Measurements from ENCODE around the gene GIMAP6. TPM values are rescaled to one million over a fixed set of nuclear protein-coding genes. Genes with fewer than 3 reads are reported as not detected.
"Not testable (repeated sequence)": the region's sequence is repeated elsewhere in the genome, so short reads cannot be mapped to it uniquely, and the experiment has no call there.

The GIMAP6 gene
- total and polyA plus RNA-seq, 2 donors, result 20.5 to 42.4 TPM

DNA sequence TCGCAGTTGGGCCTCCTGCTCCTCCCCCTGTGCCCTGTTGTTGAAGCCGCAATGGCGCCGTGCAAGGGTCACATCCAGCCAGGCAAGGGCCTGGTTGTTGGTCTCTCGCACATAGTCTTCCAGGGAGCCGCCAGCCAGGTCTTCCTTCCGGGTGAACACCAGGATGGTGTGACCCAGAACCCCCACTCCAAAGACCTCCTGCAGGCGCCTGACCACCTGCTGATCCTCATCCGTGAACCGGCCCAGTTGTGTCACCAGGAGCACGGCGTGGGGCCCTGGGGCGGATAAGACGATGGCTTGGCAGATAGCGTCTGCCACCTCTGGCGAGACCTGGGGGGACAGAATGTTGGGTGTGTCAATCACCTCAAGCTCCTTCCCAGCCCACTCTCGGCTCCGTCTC, 4.2 kb downstream of the GIMAP6 start:
- DNase-seq (ENCODE audit: low read depth in 6 of 9, low spot score in 9 of 9), result no peak
- 98% methylated on average over 18 of the region's 18 CpGs for WGBS
- H3K9me3 ChIP-seq (ENCODE audit: control insufficient read depth in 2 of 2, insufficient read depth in 1 of 2, low read length in 1 of 2), result peaks cover 1 to 11% of the 10 kb centered on the region in 2 donors
- peaks cover 13 to 29% of the 10 kb centered on the region in 2 donors for H3K4me1 ChIP-seq (ENCODE audit: control insufficient read depth in 2 of 2, insufficient read depth in 2 of 2, low read length in 2 of 2)
- H3K27ac ChIP-seq (ENCODE audit: low read depth in 1 of 2, low read length in 1 of 2), result no peak overlapping the region
- H3K4me3 ChIP-seq (ENCODE audit: low read length in 2 of 2), result no peak overlapping the region
- no peaks in the 10 kb centered on the region for H3K27me3 ChIP-seq (ENCODE audit: control insufficient read depth in 2 of 2, insufficient read depth in 1 of 2, low read length in 1 of 2)
- H3K36me3 ChIP-seq (ENCODE audit: control insufficient read depth in 2 of 2, insufficient read depth in 2 of 2, low read length in 1 of 2), result peaks cover 28 to 42% of the 10 kb centered on the region in 2 donors

DNA sequence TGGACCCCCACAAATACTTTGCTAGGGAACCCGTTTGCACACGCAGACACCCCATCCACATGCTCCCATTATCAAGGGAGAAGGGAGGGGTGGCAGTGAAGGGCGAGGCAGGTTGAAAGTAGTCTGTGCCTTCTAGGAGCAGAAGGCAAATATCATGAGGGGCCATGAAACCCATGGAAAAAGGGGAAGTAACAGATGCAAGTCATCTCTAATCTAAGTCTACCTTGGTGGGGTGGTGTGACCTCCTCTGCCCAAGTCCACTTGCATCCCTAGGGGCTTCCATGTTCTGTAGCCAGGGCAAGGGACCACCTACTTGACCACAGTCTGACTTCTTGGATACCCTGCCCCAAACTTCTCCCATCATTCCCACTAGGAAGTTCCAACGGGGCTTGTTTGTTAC, 5.5 kb downstream of the GIMAP6 start:
- no peak for DNase-seq (ENCODE audit: low read depth in 6 of 9, low spot score in 9 of 9)
- 95% methylated on average over 4 of the region's 4 CpGs for WGBS

DNA sequence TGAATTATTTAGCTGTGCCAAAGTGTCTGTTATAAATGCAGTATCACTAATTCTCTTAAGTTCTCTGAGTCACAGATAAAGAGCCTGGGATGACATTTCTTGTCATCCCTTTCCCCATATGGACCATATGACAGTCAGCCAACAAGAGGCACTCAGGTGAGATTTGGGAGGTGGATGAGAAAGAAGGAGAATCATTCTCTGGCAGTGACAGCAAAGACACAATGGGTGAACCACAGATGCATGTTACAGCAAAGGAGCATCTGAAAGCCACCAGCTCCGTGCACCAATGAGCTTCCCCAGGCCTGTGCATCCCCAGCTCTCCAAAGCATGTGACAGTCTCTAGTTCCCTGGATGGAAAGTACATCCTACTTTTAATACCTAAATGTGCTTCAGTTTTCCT, 10.8 kb downstream of the GIMAP6 start:
- Histone ChIP-seq H3K4me1 (ENCODE audit: control insufficient read depth in 2 of 2, insufficient read depth in 2 of 2, low read length in 2 of 2) (no peaks in the 10 kb centered on the region), H3K9me3 (ENCODE audit: control insufficient read depth in 2 of 2, insufficient read depth in 1 of 2, low read length in 1 of 2) (no peaks in the 10 kb centered on the region), H3K27me3 (ENCODE audit: control insufficient read depth in 2 of 2, insufficient read depth in 1 of 2, low read length in 1 of 2) (no peaks in the 10 kb centered on the region), H3K4me3 (ENCODE audit: low read length in 2 of 2) (no peak overlapping the region), H3K36me3 (ENCODE audit: control insufficient read depth in 2 of 2, insufficient read depth in 2 of 2, low read length in 1 of 2) (peaks cover 3 to 5% of the 10 kb centered on the region in 2 donors), H3K27ac (ENCODE audit: low read depth in 1 of 2, low read length in 1 of 2) (no peak overlapping the region)
- DNase-seq (ENCODE audit: low read depth in 6 of 9, low spot score in 9 of 9), result no peak
- 94% methylated on average over 1 of the region's 1 CpG for WGBS

More for the DNA sequence above, 5.5 kb downstream of the GIMAP6 start:
- no peak overlapping the region for H3K27ac ChIP-seq (ENCODE audit: low read depth in 1 of 2, low read length in 1 of 2)
- H3K36me3 ChIP-seq (ENCODE audit: control insufficient read depth in 2 of 2, insufficient read depth in 2 of 2, low read length in 1 of 2), result peaks cover 28 to 42% of the 10 kb centered on the region in 2 donors
- H3K4me1 ChIP-seq (ENCODE audit: control insufficient read depth in 2 of 2, insufficient read depth in 2 of 2, low read length in 2 of 2), result peaks cover 10 to 24% of the 10 kb centered on the region in 2 donors
- no peaks in the 10 kb centered on the region for H3K27me3 ChIP-seq (ENCODE audit: control insufficient read depth in 2 of 2, insufficient read depth in 1 of 2, low read length in 1 of 2)
- no peak overlapping the region for H3K4me3 ChIP-seq (ENCODE audit: low read length in 2 of 2)
- peaks cover 1 to 11% of the 10 kb centered on the region in 2 donors for H3K9me3 ChIP-seq (ENCODE audit: control insufficient read depth in 2 of 2, insufficient read depth in 1 of 2, low read length in 1 of 2)

DNA sequence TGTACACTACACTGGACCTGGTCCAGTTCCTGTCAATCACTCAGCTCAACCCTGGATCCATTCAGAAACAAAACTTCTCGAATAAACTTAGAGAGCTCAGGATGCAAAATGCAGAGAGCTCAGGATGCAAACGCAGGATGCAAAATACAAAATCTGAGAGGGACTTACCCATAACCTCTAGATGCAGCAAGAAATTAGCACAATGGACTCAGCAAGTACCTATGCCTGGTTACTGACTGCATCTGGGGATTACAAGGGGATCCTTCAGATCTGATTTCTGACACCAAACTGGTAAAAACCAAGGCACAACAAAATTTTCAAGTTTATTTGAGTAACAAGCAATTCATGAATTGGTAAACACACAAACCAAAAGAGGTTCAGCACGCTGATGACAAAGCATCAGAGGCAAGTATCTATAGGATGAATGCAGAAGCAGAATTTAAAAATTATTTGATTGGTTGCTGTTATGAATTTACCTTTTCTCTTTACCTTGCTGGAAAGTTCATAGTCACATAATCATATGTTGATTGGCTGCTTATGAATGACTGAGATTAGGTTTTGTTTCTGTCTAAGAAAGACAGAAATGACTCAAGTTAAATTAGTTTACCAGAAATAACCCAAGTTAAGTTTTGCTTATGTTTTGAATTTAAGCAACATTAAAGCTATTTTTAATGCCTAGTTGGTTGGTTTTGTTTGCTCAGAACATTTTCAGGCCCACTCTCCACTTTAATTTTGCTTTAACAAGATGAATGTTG, 11.4 kb downstream of the GIMAP6 start:
- H3K4me3 ChIP-seq (ENCODE audit: low read length in 2 of 2), result no peak overlapping the region
- no peak overlapping the region for H3K27ac ChIP-seq (ENCODE audit: low read depth in 1 of 2, low read length in 1 of 2)
- no peaks in the 10 kb centered on the region for H3K4me1 ChIP-seq (ENCODE audit: control insufficient read depth in 2 of 2, insufficient read depth in 2 of 2, low read length in 2 of 2)
- H3K36me3 ChIP-seq (ENCODE audit: control insufficient read depth in 2 of 2, insufficient read depth in 2 of 2, low read length in 1 of 2), result no peaks in the 10 kb centered on the region
- no peak for DNase-seq (ENCODE audit: low read depth in 6 of 9, low spot score in 9 of 9)
- WGBS, result 96% methylated on average over 3 of the region's 3 CpGs
- peaks cover 0 to under 1% of the 10 kb centered on the region in 2 donors for H3K9me3 ChIP-seq (ENCODE audit: control insufficient read depth in 2 of 2, insufficient read depth in 1 of 2, low read length in 1 of 2)
- no peaks in the 10 kb centered on the region for H3K27me3 ChIP-seq (ENCODE audit: control insufficient read depth in 2 of 2, insufficient read depth in 1 of 2, low read length in 1 of 2)

DNA sequence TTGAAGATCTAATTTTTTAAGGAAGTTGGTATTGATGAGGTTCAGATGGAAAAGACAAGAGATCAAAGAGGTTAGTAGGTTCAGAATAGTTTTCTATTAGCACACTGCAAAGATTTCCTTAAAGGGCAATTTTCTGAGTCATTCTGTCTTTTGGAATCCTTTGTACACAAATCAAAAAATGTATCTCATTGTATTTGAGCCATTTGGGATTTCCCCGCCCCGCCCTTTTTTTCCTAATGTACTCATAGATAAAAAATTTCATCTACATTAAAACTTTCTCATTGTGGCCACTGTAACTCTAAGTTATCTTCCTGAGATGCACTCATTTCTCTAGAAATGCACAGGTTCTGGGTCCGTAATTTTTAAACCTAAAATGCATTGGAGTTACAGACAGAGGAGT, 12.1 kb downstream of the GIMAP6 start:
- Histone ChIP-seq H3K9me3 (ENCODE audit: control insufficient read depth in 2 of 2, insufficient read depth in 1 of 2, low read length in 1 of 2) (peaks cover 0 to 3% of the 10 kb centered on the region in 2 donors), H3K4me1 (ENCODE audit: control insufficient read depth in 2 of 2, insufficient read depth in 2 of 2, low read length in 2 of 2) (no peaks in the 10 kb centered on the region), H3K27ac (ENCODE audit: low read depth in 1 of 2, low read length in 1 of 2) (no peak overlapping the region), H3K27me3 (ENCODE audit: control insufficient read depth in 2 of 2, insufficient read depth in 1 of 2, low read length in 1 of 2) (no peaks in the 10 kb centered on the region), H3K4me3 (ENCODE audit: low read length in 2 of 2) (no peak overlapping the region), H3K36me3 (ENCODE audit: control insufficient read depth in 2 of 2, insufficient read depth in 2 of 2, low read length in 1 of 2) (no peaks in the 10 kb centered on the region)
- 97% methylated on average over 3 of the region's 3 CpGs for WGBS
- no peak for DNase-seq (ENCODE audit: low read depth in 6 of 9, low spot score in 9 of 9)

DNA sequence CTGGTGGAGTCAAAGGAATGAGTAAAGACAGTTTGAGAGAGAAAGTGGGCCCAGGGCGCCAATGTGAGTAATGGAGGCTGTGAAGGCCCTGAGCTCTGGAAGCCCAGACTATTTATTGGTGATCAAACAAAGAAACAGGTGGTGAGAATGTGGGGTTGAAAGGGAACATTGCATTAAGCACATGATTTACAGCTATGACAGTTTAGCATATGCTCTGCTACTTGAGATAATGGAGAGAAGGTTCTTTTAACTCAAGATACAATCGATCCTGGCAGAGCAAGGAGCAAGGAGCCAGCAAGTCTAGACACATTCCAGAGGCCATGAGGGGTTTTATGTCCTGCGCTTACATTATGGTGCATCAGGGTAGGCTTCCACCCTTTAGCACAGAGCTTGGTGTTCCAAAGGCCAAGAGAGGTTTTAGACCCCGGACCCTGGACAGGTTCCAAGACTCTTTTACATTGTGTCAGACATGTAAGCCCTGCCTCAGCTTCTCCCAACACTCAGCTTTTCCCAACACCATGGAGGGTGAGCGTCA, 16.9 kb downstream of the GIMAP6 start:
- H3K36me3 ChIP-seq (ENCODE audit: control insufficient read depth in 2 of 2, insufficient read depth in 2 of 2, low read length in 1 of 2); DNase-seq (ENCODE audit: low read depth in 6 of 9, low spot score in 9 of 9); H3K27ac ChIP-seq (ENCODE audit: low read depth in 1 of 2, low read length in 1 of 2); H3K9me3 ChIP-seq (ENCODE audit: control insufficient read depth in 2 of 2, insufficient read depth in 1 of 2, low read length in 1 of 2); H3K27me3 ChIP-seq (ENCODE audit: control insufficient read depth in 2 of 2, insufficient read depth in 1 of 2, low read length in 1 of 2); H3K4me3 ChIP-seq (ENCODE audit: low read length in 2 of 2); H3K4me1 ChIP-seq (ENCODE audit: control insufficient read depth in 2 of 2, insufficient read depth in 2 of 2, low read length in 2 of 2): not testable (repeated sequence)
- WGBS, result 77% methylated on average over 5 of the region's 5 CpGs

DNA sequence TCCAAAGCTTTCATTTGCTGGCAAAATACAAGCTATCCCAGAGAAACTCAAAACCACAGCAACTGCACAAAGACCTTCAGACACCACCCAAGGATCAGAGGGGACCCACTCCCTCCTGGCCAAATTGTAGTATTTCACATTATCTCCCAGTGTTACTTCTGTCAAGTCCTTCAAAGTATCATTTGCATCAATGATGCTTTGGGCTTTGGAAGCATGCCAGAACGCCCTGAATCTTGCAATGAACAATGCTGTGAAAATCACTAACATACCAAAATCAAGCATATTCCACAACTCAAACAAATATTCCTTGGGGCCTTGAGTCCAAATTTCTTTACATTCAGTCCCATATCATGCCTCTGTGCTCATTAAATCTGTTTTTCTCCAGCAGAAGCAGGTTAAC, 17.8 kb downstream of the GIMAP6 start:
- not testable (repeated sequence) for H3K27me3 ChIP-seq (ENCODE audit: control insufficient read depth in 2 of 2, insufficient read depth in 1 of 2, low read length in 1 of 2); H3K27ac ChIP-seq (ENCODE audit: low read depth in 1 of 2, low read length in 1 of 2); H3K9me3 ChIP-seq (ENCODE audit: control insufficient read depth in 2 of 2, insufficient read depth in 1 of 2, low read length in 1 of 2); H3K36me3 ChIP-seq (ENCODE audit: control insufficient read depth in 2 of 2, insufficient read depth in 2 of 2, low read length in 1 of 2); H3K4me3 ChIP-seq (ENCODE audit: low read length in 2 of 2); H3K4me1 ChIP-seq (ENCODE audit: control insufficient read depth in 2 of 2, insufficient read depth in 2 of 2, low read length in 2 of 2); DNase-seq (ENCODE audit: low read depth in 6 of 9, low spot score in 9 of 9)
- WGBS, result 94% methylated on average over 1 of the region's 1 CpG

DNA sequence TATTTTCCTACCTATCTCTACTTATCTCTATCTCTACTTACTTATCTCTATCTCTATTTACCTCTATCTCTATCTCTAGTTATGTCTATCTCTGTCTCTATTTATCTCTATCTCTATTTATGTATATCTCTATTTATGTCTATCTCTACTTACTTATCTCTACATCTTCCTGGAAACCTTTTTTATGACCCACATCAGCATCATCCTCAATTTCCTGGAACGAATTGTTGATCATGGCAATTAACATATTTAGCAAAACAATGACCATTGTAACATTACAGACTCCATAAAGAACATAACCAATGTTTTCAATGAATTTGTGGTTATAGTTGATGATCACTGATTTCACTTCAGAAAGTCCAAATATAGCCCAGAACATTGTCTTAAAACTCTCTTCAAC, 18.3 kb downstream of the GIMAP6 start:
- DNase-seq (ENCODE audit: low read depth in 6 of 9, low spot score in 9 of 9), result no peak
- Histone ChIP-seq H3K4me3 (ENCODE audit: low read length in 2 of 2) (no peak overlapping the region), H3K27ac (ENCODE audit: low read depth in 1 of 2, low read length in 1 of 2) (no peak overlapping the region), H3K36me3 (ENCODE audit: control insufficient read depth in 2 of 2, insufficient read depth in 2 of 2, low read length in 1 of 2) (no peaks in the 10 kb centered on the region), H3K9me3 (ENCODE audit: control insufficient read depth in 2 of 2, insufficient read depth in 1 of 2, low read length in 1 of 2) (peaks cover 0 to 3% of the 10 kb centered on the region in 2 donors), H3K27me3 (ENCODE audit: control insufficient read depth in 2 of 2, insufficient read depth in 1 of 2, low read length in 1 of 2) (no peaks in the 10 kb centered on the region), H3K4me1 (ENCODE audit: control insufficient read depth in 2 of 2, insufficient read depth in 2 of 2, low read length in 2 of 2) (no peaks in the 10 kb centered on the region)
- 92% methylated on average over 1 of the region's 1 CpG for WGBS

DNA sequence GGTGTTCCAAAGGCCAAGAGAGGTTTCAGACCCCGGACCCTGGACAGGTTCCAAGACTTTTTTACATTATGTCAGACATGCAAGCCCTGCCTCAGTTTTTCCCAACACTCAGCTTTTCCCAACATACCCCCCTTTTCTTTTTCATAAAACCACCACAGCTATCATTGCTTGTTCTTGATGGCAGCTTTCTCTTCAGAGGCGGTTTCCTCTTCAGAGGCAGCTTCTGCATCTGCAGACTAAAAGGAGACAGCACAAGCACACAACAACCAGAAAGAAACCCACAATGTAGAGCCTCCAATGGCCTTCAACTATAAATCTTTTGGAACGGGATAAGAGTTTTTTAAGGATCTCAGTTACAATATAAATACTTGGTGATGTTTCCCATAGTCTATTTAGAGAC, 19.3 kb downstream of the GIMAP6 start:
- no peak for DNase-seq (ENCODE audit: low read depth in 6 of 9, low spot score in 9 of 9)

More for the DNA sequence above, 19.3 kb downstream of the GIMAP6 start:
- no peaks in the 10 kb centered on the region for H3K4me1 ChIP-seq (ENCODE audit: control insufficient read depth in 2 of 2, insufficient read depth in 2 of 2, low read length in 2 of 2)
- no peak overlapping the region for H3K27ac ChIP-seq (ENCODE audit: low read depth in 1 of 2, low read length in 1 of 2)
- WGBS, result 88% methylated on average over 3 of the region's 3 CpGs
- H3K27me3 ChIP-seq (ENCODE audit: control insufficient read depth in 2 of 2, insufficient read depth in 1 of 2, low read length in 1 of 2), result no peaks in the 10 kb centered on the region
- H3K9me3 ChIP-seq (ENCODE audit: control insufficient read depth in 2 of 2, insufficient read depth in 1 of 2, low read length in 1 of 2), result peaks cover 0 to 3% of the 10 kb centered on the region in 2 donors
- H3K4me3 ChIP-seq (ENCODE audit: low read length in 2 of 2), result no peak overlapping the region
- no peaks in the 10 kb centered on the region for H3K36me3 ChIP-seq (ENCODE audit: control insufficient read depth in 2 of 2, insufficient read depth in 2 of 2, low read length in 1 of 2)
